Skeletal muscle tissue (tissue), 4 donors: ENCODE results near the gene MEN1. TPM values are rescaled to one million over a fixed set of nuclear protein-coding genes. Genes with fewer than 3 reads are reported as not detected.

Experiments
- H3K27ac ChIP-seq: one replicate; pipeline ENCODE4 v1.7.0; 2013; ENCODE audit warnings: mild to moderate bottlenecking, low read depth, low read length, inconsistent platforms
- H3K27me3 ChIP-seq, 3 donors: one replicate each; pipeline ENCODE4 v1.7.0; 2013; ENCODE audit warnings: low read length in 3 of 3; ENCODE audit not compliant: control insufficient read depth in 3 of 3, insufficient read depth in 3 of 3
- H3K36me3 ChIP-seq, 3 donors: one replicate each; pipeline ENCODE4 v1.7.0; 2013; ENCODE audit warnings: low read length in 3 of 3; ENCODE audit not compliant: control insufficient read depth in 3 of 3, insufficient read depth in 3 of 3
- H3K4me1 ChIP-seq, 3 donors: one replicate each; pipeline ENCODE4 v1.7.0; 2013; ENCODE audit warnings: low read length in 3 of 3, mild to moderate bottlenecking in 3 of 3; ENCODE audit not compliant: control insufficient read depth in 3 of 3, insufficient read depth in 3 of 3
- H3K4me3 ChIP-seq, 3 donors: one replicate each; pipeline ENCODE4 v1.7.0; 2013; ENCODE audit warnings: low read length in 3 of 3
- H3K9ac ChIP-seq, 3 donors: one replicate each; pipeline ENCODE4 v1.7.0; 2013; ENCODE audit warnings: low read length in 3 of 3, mild to moderate bottlenecking in 3 of 3, moderate library complexity in 2 of 3, low read depth in 1 of 3
- H3K9me3 ChIP-seq, 3 donors: one replicate each; pipeline ENCODE4 v1.7.0; 2013; ENCODE audit warnings: low read length in 3 of 3; ENCODE audit not compliant: control insufficient read depth in 3 of 3
- total RNA-seq: library from RNA; depleted of rRNA; stranded (reverse); fragments of >200 nt; gene quantifications from one replicate; pipeline ENCODE4 v1.2.3, GENCODE V29; 2014
- donor health status: Osteomylitis.

MEN1 gene
- total RNA-seq, 1 donor from 2014 or later, result 7.3 TPM

GRCh38 chr11:64801561-64802369 is 8.6 kb downstream of the MEN1 start:
- Histone ChIP-seq H3K4me3 (no peak overlapping the region), H3K27ac (no peak overlapping the region), H3K4me1 (peaks cover 11 to 21% (median 18%) of the 10 kb centered on the region in 3 donors), H3K9me3 (no peaks in the 10 kb centered on the region), H3K36me3 (peaks cover 20 to 28% (median 22%) of the 10 kb centered on the region in 3 donors), H3K9ac (peak overlapping the region in 2 of 3 donors; percentile 4 to 16), H3K27me3 (no peaks in the 10 kb centered on the region)

- no peaks in the 10 kb centered on the region for H3K9me3 ChIP-seq
- no peaks in the 10 kb centered on the region for H3K27me3 ChIP-seq
- peaks cover 14 to 28% (median 19%) of the 10 kb centered on the region in 3 donors for H3K36me3 ChIP-seq
- no peak overlapping the region for H3K27ac ChIP-seq
- peaks cover 11 to 21% (median 18%) of the 10 kb centered on the region in 3 donors for H3K4me1 ChIP-seq
- peak overlapping the region in 1 of 3 donors; percentile 25 for H3K9ac ChIP-seq
- H3K4me3 ChIP-seq, result no peak overlapping the region
Measured at GRCh38 chr11:64801158-64801464, 9.2 kb downstream of the MEN1 start.

GRCh38 chr11:64800303-64801157 is 9.8 kb downstream of the MEN1 start:
- no peak overlapping the region for H3K27ac ChIP-seq
- H3K36me3 ChIP-seq, result peaks cover 8 to 24% (median 14%) of the 10 kb centered on the region in 3 donors
- H3K4me3 ChIP-seq, result no peak overlapping the region
- no peak overlapping the region for H3K9ac ChIP-seq
- no peaks in the 10 kb centered on the region for H3K27me3 ChIP-seq
- no peaks in the 10 kb centered on the region for H3K9me3 ChIP-seq
- peaks cover 11 to 21% (median 18%) of the 10 kb centered on the region in 3 donors for H3K4me1 ChIP-seq

- Histone ChIP-seq H3K27me3 (no peaks in the 10 kb centered on the region), H3K27ac (no peak overlapping the region), H3K9ac (no peak overlapping the region), H3K4me3 (no peak overlapping the region), H3K9me3 (no peaks in the 10 kb centered on the region), H3K4me1 (peaks cover 11 to 21% (median 18%) of the 10 kb centered on the region in 3 donors), H3K36me3 (peaks cover 2 to 17% (median 7%) of the 10 kb centered on the region in 3 donors)
Measured at GRCh38 chr11:64799623-64800302, 10.6 kb downstream of the MEN1 start.

- Histone ChIP-seq H3K4me1 (peaks cover 10 to 19% (median 17%) of the 10 kb centered on the region in 3 donors), H3K27me3 (no peaks in the 10 kb centered on the region), H3K9me3 (no peaks in the 10 kb centered on the region), H3K9ac (no peak overlapping the region), H3K36me3 (peaks cover 0 to 13% (median 4%) of the 10 kb centered on the region in 3 donors), H3K4me3 (no peak overlapping the region), H3K27ac (no peak overlapping the region)
Measured at GRCh38 chr11:64799256-64799622, 11.1 kb downstream of the MEN1 start.

GRCh38 chr11:64796757-64797541 is 13.4 kb downstream of the MEN1 start:
- H3K4me1 ChIP-seq, result peaks cover 0 to 4% (median 0%) of the 10 kb centered on the region in 3 donors
- H3K9me3 ChIP-seq, result no peaks in the 10 kb centered on the region
- no peaks in the 10 kb centered on the region for H3K27me3 ChIP-seq
- no peak overlapping the region for H3K27ac ChIP-seq
- H3K4me3 ChIP-seq, result no peak overlapping the region
- no peak overlapping the region for H3K9ac ChIP-seq
- H3K36me3 ChIP-seq, result peaks cover 0 to 11% (median 6%) of the 10 kb centered on the region in 3 donors

GRCh38 chr11:64796047-64796756 is 14.1 kb downstream of the MEN1 start:
- H3K9me3 ChIP-seq, result no peaks in the 10 kb centered on the region
- H3K4me1 ChIP-seq, result no peaks in the 10 kb centered on the region
- H3K9ac ChIP-seq, result no peak overlapping the region
- no peak overlapping the region for H3K4me3 ChIP-seq
- peaks cover 0 to 11% (median 7%) of the 10 kb centered on the region in 3 donors for H3K36me3 ChIP-seq
- H3K27me3 ChIP-seq, result no peaks in the 10 kb centered on the region
- H3K27ac ChIP-seq, result no peak overlapping the region

GRCh38 chr11:64794526-64794925 is 15.8 kb downstream of the MEN1 start:
- H3K4me1 ChIP-seq, result no peaks in the 10 kb centered on the region
- H3K27ac ChIP-seq, result no peak overlapping the region
- H3K4me3 ChIP-seq, result no peak overlapping the region
- H3K9ac ChIP-seq, result no peak overlapping the region
- no peaks in the 10 kb centered on the region for H3K9me3 ChIP-seq
- no peaks in the 10 kb centered on the region for H3K27me3 ChIP-seq
- peaks cover 0 to 20% (median 11%) of the 10 kb centered on the region in 3 donors for H3K36me3 ChIP-seq
